Caco-2 (cell line): ENCODE measurements around the gene ZNF521. TPM values are rescaled to one million over a fixed set of nuclear protein-coding genes. Genes with fewer than 3 reads are reported as not detected.

Source experiments
- BruUV-seq: library from RNA; stranded (reverse); fragments of 400-500 nt; replicated peaks from 2 replicates; lab custom pipeline; 2021; lab: Mats Ljungman, UMichigan
- CTCF ChIA-PET: fragments of 300-600 bp; sonication (Branson Sonifier 250); formaldehyde crosslinking; loops from one replicate; lab custom pipeline; 2022; ENCODE audit warnings: antibody characterized with exemption; lab: Charles Lee
- POLR2A ChIA-PET: fragments of 300-600 bp; sonication (Branson Sonifier 250); formaldehyde crosslinking; loops from one replicate; lab custom pipeline; 2022; ENCODE audit warnings: antibody characterized with exemption; lab: Charles Lee
- DNase-seq, 2 experiments: peaks; one replicate each; pipeline versions ENCODE4 v3.0.0 to v3.0.0-alpha.2; 2020 to 2022
- H3K27me3 ChIP-seq: replicated peaks from 2 replicates; pipeline ENCODE4 v1.6.0; 2011; ENCODE audit warnings: low read length; ENCODE audit not compliant: control insufficient read depth, insufficient read depth
- H3K36me3 ChIP-seq: 2 replicates; pipeline ENCODE4 v1.5.1; 2011; ENCODE audit warnings: low read length; ENCODE audit not compliant: control insufficient read depth, insufficient read depth
- H3K4me1 ChIP-seq: fragments of 250-450 bp; sonication (Bioruptor Pico); 2 replicates; pipeline ENCODE4 v1.5.1; 2020; ENCODE audit warnings: mild to moderate bottlenecking
- H3K4me3 ChIP-seq: 2 replicates; pipeline ENCODE4 v1.5.1; 2011; ENCODE audit warnings: low read depth, mild to moderate bottlenecking, control low read depth, low read length
- H3K9me3 ChIP-seq: fragments of 250-450 bp; sonication (Bioruptor Pico); 2 replicates; pipeline ENCODE4 v1.5.1; 2020; ENCODE audit warnings: mild to moderate bottlenecking, moderate library complexity
- H3K27ac Mint-ChIP-seq: one replicate; pipeline ENCODE4 v1.8.0; 2022; ENCODE audit warnings: mixed read lengths; ENCODE audit not compliant: unreplicated experiment
- H3K27me3 Mint-ChIP-seq: one replicate; pipeline ENCODE4 v1.8.0; 2022; ENCODE audit warnings: mixed read lengths; ENCODE audit not compliant: insufficient read depth, unreplicated experiment
- H3K36me3 Mint-ChIP-seq: one replicate; pipeline ENCODE4 v1.8.0; 2022; ENCODE audit warnings: mild to moderate bottlenecking, mixed read lengths; ENCODE audit not compliant: insufficient read depth, unreplicated experiment
- H3K4me1 Mint-ChIP-seq: one replicate; pipeline ENCODE4 v1.8.0; 2022; ENCODE audit warnings: low read depth, mixed read lengths; ENCODE audit not compliant: unreplicated experiment
- H3K4me3 Mint-ChIP-seq: one replicate; pipeline ENCODE4 v1.8.0; 2022; ENCODE audit warnings: mild to moderate bottlenecking, moderate library complexity, mixed read lengths; ENCODE audit not compliant: unreplicated experiment
- H3K9me3 Mint-ChIP-seq: one replicate; pipeline ENCODE4 v1.8.0; 2022; ENCODE audit warnings: mixed read lengths; ENCODE audit not compliant: unreplicated experiment
- intact Hi-C: fragments of 100-400 bp; cut with micrococcal nuclease; formaldehyde crosslinking; loops from one replicate; pipeline ENCODE4 v1.10.0; 2022; ENCODE audit not compliant: unreplicated experiment
- total RNA-seq: library from RNA; stranded (reverse); gene quantifications from 2 replicates; pipeline ENCODE4 v1.2.3, GENCODE V29; 2022
- TF ChIP-seq, protein P1 (sequence below), 2 experiments: fragments of 200-600 bp in 1 of 2; IDR thresholded peaks; 1 replicate in 1 of 2; 2 replicates in 1 of 2; pipeline versions ENCODE4 v1.5.1 to v1.8.0; 2011 to 2022; ENCODE audit warnings: antibody characterized with exemption in 1 of 2, control low read depth in 1 of 2, inconsistent platforms in 1 of 2, low read depth in 1 of 2, low read length in 1 of 2, mild to moderate bottlenecking in 1 of 2, moderate library complexity in 1 of 2; ENCODE audit not compliant: insufficient read depth in 1 of 2, severe bottlenecking in 1 of 2, unreplicated experiment in 1 of 2

Gene ZNF521
- total RNA-seq, 1 experiment from 2014 or later = not detected

- Histone ChIP-seq H3K4me3 (no peak overlapping the region), H3K36me3 (no peaks in the 10 kb centered on the region), H3K4me1 (peaks cover 26% of the 10 kb centered on the region), H3K27me3 (no peaks in the 10 kb centered on the region), H3K9me3 (no peaks in the 10 kb centered on the region)
- intact Hi-C loops = loop anchor here (1.0 kb wide), 1 partner anchor 147 kb away; no protein-coding TSS in a partner anchor
- Mint-ChIP-seq H3K9me3 (no peaks in the 10 kb centered on the region), H3K27me3 (no peaks in the 10 kb centered on the region), H3K27ac (peak overlapping the region; percentile 94), H3K4me3 (no peak overlapping the region), H3K4me1 (peaks cover 13% of the 10 kb centered on the region), H3K36me3 (no peaks in the 10 kb centered on the region)
- no peak for DNase-seq
- TF ChIP-seq, protein P1, sequence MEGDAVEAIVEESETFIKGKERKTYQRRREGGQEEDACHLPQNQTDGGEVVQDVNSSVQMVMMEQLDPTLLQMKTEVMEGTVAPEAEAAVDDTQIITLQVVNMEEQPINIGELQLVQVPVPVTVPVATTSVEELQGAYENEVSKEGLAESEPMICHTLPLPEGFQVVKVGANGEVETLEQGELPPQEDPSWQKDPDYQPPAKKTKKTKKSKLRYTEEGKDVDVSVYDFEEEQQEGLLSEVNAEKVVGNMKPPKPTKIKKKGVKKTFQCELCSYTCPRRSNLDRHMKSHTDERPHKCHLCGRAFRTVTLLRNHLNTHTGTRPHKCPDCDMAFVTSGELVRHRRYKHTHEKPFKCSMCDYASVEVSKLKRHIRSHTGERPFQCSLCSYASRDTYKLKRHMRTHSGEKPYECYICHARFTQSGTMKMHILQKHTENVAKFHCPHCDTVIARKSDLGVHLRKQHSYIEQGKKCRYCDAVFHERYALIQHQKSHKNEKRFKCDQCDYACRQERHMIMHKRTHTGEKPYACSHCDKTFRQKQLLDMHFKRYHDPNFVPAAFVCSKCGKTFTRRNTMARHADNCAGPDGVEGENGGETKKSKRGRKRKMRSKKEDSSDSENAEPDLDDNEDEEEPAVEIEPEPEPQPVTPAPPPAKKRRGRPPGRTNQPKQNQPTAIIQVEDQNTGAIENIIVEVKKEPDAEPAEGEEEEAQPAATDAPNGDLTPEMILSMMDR (IDR thresholded peaks at IDR 0.05; ENCODE audit: insufficient read depth in 1 of 2, low read depth in 1 of 2, low read length in 1 of 2, severe bottlenecking in 1 of 2, unreplicated experiment in 1 of 2) = no peak
- BruUV-seq = no TSS peak
- ChIA-PET POLR2A (no interaction called here), CTCF (no interaction called here)
Observed at GRCh38 chr18:25077944-25078723, 273.8 kb downstream of the ZNF521 start.

GRCh38 chr18:25077038-25077943 is 274.7 kb downstream of the ZNF521 start:
- Mint-ChIP-seq H3K36me3 (no peaks in the 10 kb centered on the region), H3K27ac (peak overlapping the region; percentile 94), H3K27me3 (no peaks in the 10 kb centered on the region), H3K4me3 (peak overlapping the region; percentile 64), H3K9me3 (no peaks in the 10 kb centered on the region), H3K4me1 (peaks cover 13% of the 10 kb centered on the region)
- Histone ChIP-seq H3K36me3 (no peaks in the 10 kb centered on the region), H3K4me3 (no peak overlapping the region), H3K9me3 (no peaks in the 10 kb centered on the region), H3K4me1 (peaks cover 26% of the 10 kb centered on the region), H3K27me3 (no peaks in the 10 kb centered on the region)
- POLR2A ChIA-PET = no interaction called here
- CTCF ChIA-PET = no interaction called here
- TF ChIP-seq, protein P1 (IDR thresholded peaks at IDR 0.05; ENCODE audit: insufficient read depth in 1 of 2, low read depth in 1 of 2, low read length in 1 of 2, severe bottlenecking in 1 of 2, unreplicated experiment in 1 of 2) = no peak
- BruUV-seq = no TSS peak
- DNase-seq = peak; percentile 70 to 75
- intact Hi-C loops = loop anchor here (1.0 kb wide), 1 partner anchor 146 kb away; no protein-coding TSS in a partner anchor

DNA sequence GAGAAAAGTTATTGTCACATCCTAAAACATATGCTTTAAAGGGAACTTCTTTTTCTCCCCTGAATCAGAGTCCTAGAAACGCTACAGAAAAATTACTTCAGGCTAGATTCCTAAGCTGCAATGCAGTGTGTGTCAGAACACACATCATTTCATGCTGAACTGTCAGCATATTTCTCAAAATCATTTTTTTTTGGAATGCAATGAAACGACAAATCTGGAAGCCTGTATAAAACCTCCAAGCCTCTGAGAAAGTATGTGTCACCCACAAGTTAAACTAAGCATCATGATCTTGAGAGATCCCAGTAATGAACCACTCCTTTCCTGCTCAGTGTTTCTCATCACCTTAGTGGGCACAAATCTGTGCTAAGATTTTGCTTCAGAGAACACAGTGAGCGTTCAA is 276.2 kb downstream of the ZNF521 start:
- TF ChIP-seq, protein P1 (IDR thresholded peaks at IDR 0.05; ENCODE audit: insufficient read depth in 1 of 2, low read depth in 1 of 2, low read length in 1 of 2, severe bottlenecking in 1 of 2, unreplicated experiment in 1 of 2) = no peak
- H3K4me3 Mint-ChIP-seq = no peak overlapping the region
- intact Hi-C loops = no loop called here
- Histone ChIP-seq H3K27me3 (no peaks in the 10 kb centered on the region), H3K4me1 (peaks cover 26% of the 10 kb centered on the region), H3K36me3 (no peaks in the 10 kb centered on the region), H3K4me3 (no peak overlapping the region), H3K9me3 (no peaks in the 10 kb centered on the region)
- no peaks in the 10 kb centered on the region for H3K27me3 Mint-ChIP-seq
- no peaks in the 10 kb centered on the region for H3K36me3 Mint-ChIP-seq
- CTCF ChIA-PET = no interaction called here
- POLR2A ChIA-PET = no interaction called here
- peak overlapping the region; percentile 94 for H3K27ac Mint-ChIP-seq
- H3K4me1 Mint-ChIP-seq = peaks cover 20% of the 10 kb centered on the region
- no TSS peak for BruUV-seq
- no peaks in the 10 kb centered on the region for H3K9me3 Mint-ChIP-seq
- DNase-seq = no peak
